A549 (cell line): ENCODE data around the gene CREB5.

ENCODE experiments used
- CTCF ChIP-seq: fragments of >200 bp; sonication (Bioruptor Twin); formaldehyde crosslinking; IDR thresholded peaks from 3 replicates; pipeline ENCODE4 v1.5.1; 2016
- PBX3 ChIP-seq: IDR thresholded peaks from 2 replicates; pipeline ENCODE4 v1.6.1; 2012
- RCOR1 ChIP-seq: fragments of 150-350 bp; IDR thresholded peaks from 2 replicates; pipeline ENCODE4 v1.6.1; 2014; ENCODE audit warnings: antibody characterized with exemption, low read length, low read depth

- TF ChIP-seq PBX3: no peak
- TF ChIP-seq CTCF: no peak
- no peak for TF ChIP-seq RCOR1
Measured at GRCh38 chr7:28739826-28740225, 327.5 kb downstream of the CREB5 start.
